ENCODE results near the gene GIGYF1. TPM values are rescaled to one million over a fixed set of nuclear protein-coding genes. Genes with fewer than 3 reads are reported as not detected.

Gene GIGYF1
- total and polyA plus RNA-seq, 2 of the 13 experiments (the other 11 are each of a cell fraction or from before 2014, with no cell fraction given) = 7.6 to 16.1 TPM

GRCh38 chr7:100723732-100724275 is 29.8 kb upstream of the GIGYF1 start (continued):
- TF ChIP-seq STAT6 (CRISPR knock-in tag; IDR thresholded peaks at IDR 0.05; ENCODE audit: borderline replicate concordance) (no peak), ZBTB7B (CRISPR knock-in tag; IDR thresholded peaks at IDR 0.05) (peak; percentile 56; the same call in 1 of the 2 replicates), EZH2 (conservative IDR thresholded peaks at IDR 0.05; ENCODE audit: low read depth, low read length) (no peak), ZNF18 (CRISPR knock-in tag; IDR thresholded peaks at IDR 0.05; ENCODE audit: insufficient replicate concordance) (peak; percentile 59), ZNF816 (CRISPR knock-in tag; IDR thresholded peaks at IDR 0.05; ENCODE audit: borderline replicate concordance) (peak; percentile 72; the same call in 1 of the 2 replicates), ZNF776 (CRISPR knock-in tag; IDR thresholded peaks at IDR 0.05) (peak; percentile 63), ZNF180 (CRISPR knock-in tag; IDR thresholded peaks at IDR 0.05; ENCODE audit: borderline replicate concordance, low read depth) (no peak), MED8 (CRISPR knock-in tag; IDR thresholded peaks at IDR 0.05; ENCODE audit: insufficient replicate concordance) (no peak), ZNF281 (CRISPR knock-in tag; IDR thresholded peaks at IDR 0.05; ENCODE audit: borderline replicate concordance) (peak; percentile 70; the same call in 1 of the 2 replicates), FOXP1 (IDR thresholded peaks at IDR 0.05) (no peak), FOXP1 (CRISPR knock-in tag; IDR thresholded peaks at IDR 0.05) (peak; percentile 55; the same call in 1 of the 2 replicates), TFDP1 (CRISPR knock-in tag; IDR thresholded peaks at IDR 0.05; ENCODE audit: borderline replicate concordance) (peak; percentile 56; the same call in 1 of the 2 replicates), ZBTB25 (CRISPR knock-in tag; IDR thresholded peaks at IDR 0.05) (no peak), PITX1 (CRISPR knock-in tag; IDR thresholded peaks at IDR 0.05) (peak; percentile 73; the same call in 1 of the 2 replicates), ZSCAN5A (CRISPR knock-in tag; IDR thresholded peaks at IDR 0.05; ENCODE audit: borderline replicate concordance) (no peak), ESRRA (CRISPR knock-in tag; IDR thresholded peaks at IDR 0.05; ENCODE audit: low read depth) (peak; percentile 47; the same call in 1 of the 2 replicates), MIER3 (CRISPR knock-in tag; IDR thresholded peaks at IDR 0.05; ENCODE audit: borderline replicate concordance) (peak; percentile 61; the same call in 1 of the 2 replicates), SIX4 (CRISPR knock-in tag; IDR thresholded peaks at IDR 0.05) (no peak)

Measured in HepG2 (cell line).